HepG2 (cell line): ENCODE measurements around the gene BYSL. TPM values are rescaled to one million over a fixed set of nuclear protein-coding genes. Genes with fewer than 3 reads are reported as not detected.

Experiments used
- ARHGAP35 ChIP-seq: sonication (generic); formaldehyde crosslinking; IDR thresholded peaks from 2 replicates; pipeline ENCODE4 v1.9.0; 2022; ENCODE audit warnings: mild to moderate bottlenecking, inconsistent platforms, moderate library complexity, missing genetic modification reagents, borderline replicate concordance
- CBFB ChIP-seq: sonication (generic); formaldehyde crosslinking; IDR thresholded peaks from 2 replicates; pipeline ENCODE4 v1.4.0; 2020; ENCODE audit warnings: missing genetic modification reagents
- CBX2 ChIP-seq, 2 experiments: fragments of 200-600 bp in 1 of 2; sonication (generic); formaldehyde crosslinking in 1 of 2; IDR thresholded peaks; 2 replicates each; pipeline versions ENCODE4 v1.7.0 to v1.8.1; 2018 to 2022; ENCODE audit warnings: low read depth in 2 of 2, low read length in 1 of 2, mild to moderate bottlenecking in 1 of 2, missing genetic modification reagents in 1 of 2
- KDM3A ChIP-seq: IDR thresholded peaks from 2 replicates; pipeline ENCODE4 v1.6.1; 2018; ENCODE audit warnings: low read depth, missing compliant biosample characterization
- NCOA2 ChIP-seq: sonication (generic); formaldehyde crosslinking; IDR thresholded peaks from 2 replicates; pipeline ENCODE4 v1.8.0; 2022; ENCODE audit warnings: inconsistent platforms
- NFIB ChIP-seq: sonication (generic); formaldehyde crosslinking; IDR thresholded peaks from 2 replicates; pipeline ENCODE4 v1.9.0; 2021; ENCODE audit warnings: missing genetic modification reagents, mild to moderate bottlenecking, borderline replicate concordance
- NR2C2 ChIP-seq: sonication (generic); formaldehyde crosslinking; IDR thresholded peaks from 2 replicates; pipeline ENCODE4 v1.4.0; 2020; ENCODE audit warnings: missing genetic modification reagents, mild to moderate bottlenecking, moderate library complexity, borderline replicate concordance
- POLR2G ChIP-seq: fragments of 200-400 bp; formaldehyde crosslinking; IDR thresholded peaks from 2 replicates; pipeline ENCODE4 v1.6.1; 2018; ENCODE audit warnings: mild to moderate bottlenecking, low read depth, low read length, moderate library complexity
- RAD21 ChIP-seq: fragments of 450-650 bp; formaldehyde crosslinking; IDR thresholded peaks from 2 replicates; pipeline ENCODE4 v1.5.0; 2020; ENCODE audit warnings: mild to moderate bottlenecking
- SCMH1 ChIP-seq: sonication (generic); formaldehyde crosslinking; IDR thresholded peaks from 2 replicates; pipeline ENCODE4 v1.9.0; 2021; ENCODE audit warnings: missing genetic modification reagents, mild to moderate bottlenecking, borderline replicate concordance
- TBX2 ChIP-seq: sonication (generic); formaldehyde crosslinking; IDR thresholded peaks from 2 replicates; pipeline ENCODE4 v1.5.0; 2020; ENCODE audit warnings: missing genetic modification reagents, mild to moderate bottlenecking, borderline replicate concordance
- ZFP62 ChIP-seq: sonication (generic); formaldehyde crosslinking; IDR thresholded peaks from 2 replicates; pipeline ENCODE4 v1.4.0; 2020; ENCODE audit warnings: missing genetic modification reagents
- ZIK1 ChIP-seq: sonication (generic); formaldehyde crosslinking; IDR thresholded peaks from 2 replicates; pipeline ENCODE4 v1.5.0; 2020; ENCODE audit warnings: mild to moderate bottlenecking, low read depth, missing genetic modification reagents, borderline replicate concordance
- ZNF572 ChIP-seq: sonication (generic); formaldehyde crosslinking; IDR thresholded peaks from 2 replicates; pipeline ENCODE4 v1.5.1; 2020; ENCODE audit warnings: mild to moderate bottlenecking, missing genetic modification reagents
- ZNF614 ChIP-seq: IDR thresholded peaks from 2 replicates; pipeline ENCODE4 v1.6.1; 2018; ENCODE audit warnings: missing biosample characterization, missing genetic modification reagents, inconsistent platforms, borderline replicate concordance
- ZNF781 ChIP-seq: sonication (generic); formaldehyde crosslinking; IDR thresholded peaks from 2 replicates; pipeline ENCODE4 v1.5.1; 2020; ENCODE audit warnings: borderline replicate concordance, mild to moderate bottlenecking, missing genetic modification reagents; ENCODE audit errors: not compliant biosample characterization
- ZNF792 ChIP-seq: IDR thresholded peaks from 2 replicates; pipeline ENCODE4 v1.6.1; 2016
- ZSCAN12 ChIP-seq: sonication (generic); formaldehyde crosslinking; IDR thresholded peaks from 2 replicates; pipeline ENCODE4 v1.9.0; 2021; ENCODE audit warnings: mild to moderate bottlenecking, missing genetic modification reagents
- ZSCAN21 ChIP-seq: sonication (generic); formaldehyde crosslinking; IDR thresholded peaks from 2 replicates; pipeline ENCODE4 v1.8.0; 2022; ENCODE audit warnings: mild to moderate bottlenecking, missing genetic modification reagents, moderate library complexity, borderline replicate concordance
- polyA plus RNA-seq, 8 experiments: library from polyadenylated mRNA; depleted of rRNA in 3 of 8; stranded (reverse) in 7 of 8; unstranded in 1 of 8; fragments of >200 nt; fragmentation: Illumina TruSeq in 4 of 8; extraction: Trizol in 4 of 8; gene quantifications; 2 replicates each; pipeline versions ENCODE4 v1.2.1 to v1.2.3, GENCODE V29; 2011 to 2016; ENCODE audit warnings: low read depth in 4 of 8, missing spikeins in 1 of 8, mixed read lengths in 1 of 8; ENCODE audit not compliant: insufficient read depth in 1 of 8
- total RNA-seq, 5 experiments: library from RNA; depleted of rRNA; stranded (reverse); fragments of >200 nt; fragmentation: Illumina TruSeq; extraction: Trizol; gene quantifications; 2 replicates each; pipeline ENCODE4 v1.2.3, GENCODE V29; 2016; ENCODE audit warnings: low read depth in 1 of 5
- TF ChIP-seq, protein P1 (sequence below): sonication (generic); formaldehyde crosslinking; IDR thresholded peaks from 2 replicates; pipeline ENCODE4 v1.4.0; 2020; ENCODE audit warnings: mild to moderate bottlenecking, missing genetic modification reagents
- TF ChIP-seq, protein P2 (sequence below): sonication (generic); formaldehyde crosslinking; IDR thresholded peaks from 2 replicates; pipeline ENCODE4 v1.8.0; 2022; ENCODE audit warnings: missing genetic modification reagents, mild to moderate bottlenecking, moderate library complexity, borderline replicate concordance
- TF ChIP-seq, protein P3 (sequence below): sonication (generic); formaldehyde crosslinking; IDR thresholded peaks from 2 replicates; pipeline ENCODE4 v1.5.1; 2020; ENCODE audit warnings: mild to moderate bottlenecking, missing genetic modification reagents, borderline replicate concordance

BYSL gene
- total and polyA plus RNA-seq, 2 of the 13 experiments (the other 11 are each of a cell fraction or from before 2014, with no cell fraction given): 27.9 to 28.6 TPM

DNA sequence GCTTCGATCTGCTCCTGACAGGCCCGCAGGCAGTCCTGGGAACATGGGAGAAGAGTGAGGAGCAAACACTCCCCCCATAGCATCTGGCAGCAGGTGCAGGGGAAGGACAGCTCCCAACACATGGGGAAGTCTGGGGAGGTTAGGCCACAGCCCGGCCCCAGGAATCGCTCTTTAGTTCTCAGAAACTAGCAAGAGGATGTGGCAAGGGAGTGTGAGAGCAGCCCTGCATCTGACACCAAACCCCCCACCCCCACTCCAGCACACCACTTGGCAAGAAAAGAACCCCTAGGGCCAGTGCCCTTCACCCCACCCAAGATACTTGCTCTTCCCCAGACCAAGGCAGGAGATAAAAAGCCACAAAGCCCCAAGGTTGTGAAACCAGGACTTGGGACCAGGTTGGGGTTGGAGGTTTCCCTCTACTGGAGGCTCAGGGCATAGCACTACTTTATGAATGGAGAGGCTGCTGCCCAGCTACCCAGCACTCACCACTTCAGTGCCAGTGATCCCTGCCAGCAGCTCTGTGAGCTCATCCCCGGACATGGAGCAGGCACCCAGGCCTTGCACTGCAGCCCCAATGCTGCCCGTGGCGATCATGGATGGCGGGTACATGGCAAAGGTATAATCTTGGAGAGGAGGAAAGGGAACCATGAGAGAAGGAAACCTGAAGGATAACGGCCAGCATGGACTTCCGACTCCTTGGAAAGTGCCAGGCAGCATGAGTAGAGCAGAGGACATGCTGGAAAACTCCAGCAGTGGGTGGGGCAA is 15.0 kb downstream of the BYSL start (continued):
- peak; percentile 72 for TF ChIP-seq RAD21 (CRISPR knock-in tag)
- no peak for TF ChIP-seq ZSCAN21 (CRISPR knock-in tag)
- TF ChIP-seq ZNF572 (CRISPR knock-in tag): 0 out of 2 replicates have a peak, but pooled peaks have one; percentile 17
- no peak for TF ChIP-seq NCOA2 (CRISPR knock-in tag)
- TF ChIP-seq KDM3A (CRISPR knock-in tag): no peak
- TF ChIP-seq ZNF792 (CRISPR knock-in tag): 0 out of 2 replicates have a peak, but pooled peaks have one; percentile 9
- TF ChIP-seq ZNF614: 0 out of 2 replicates have a peak, but pooled peaks have one; percentile 51
- peak; percentile 60; the same call in 1 of the 2 replicates for TF ChIP-seq POLR2G
- TF ChIP-seq, protein P1, sequence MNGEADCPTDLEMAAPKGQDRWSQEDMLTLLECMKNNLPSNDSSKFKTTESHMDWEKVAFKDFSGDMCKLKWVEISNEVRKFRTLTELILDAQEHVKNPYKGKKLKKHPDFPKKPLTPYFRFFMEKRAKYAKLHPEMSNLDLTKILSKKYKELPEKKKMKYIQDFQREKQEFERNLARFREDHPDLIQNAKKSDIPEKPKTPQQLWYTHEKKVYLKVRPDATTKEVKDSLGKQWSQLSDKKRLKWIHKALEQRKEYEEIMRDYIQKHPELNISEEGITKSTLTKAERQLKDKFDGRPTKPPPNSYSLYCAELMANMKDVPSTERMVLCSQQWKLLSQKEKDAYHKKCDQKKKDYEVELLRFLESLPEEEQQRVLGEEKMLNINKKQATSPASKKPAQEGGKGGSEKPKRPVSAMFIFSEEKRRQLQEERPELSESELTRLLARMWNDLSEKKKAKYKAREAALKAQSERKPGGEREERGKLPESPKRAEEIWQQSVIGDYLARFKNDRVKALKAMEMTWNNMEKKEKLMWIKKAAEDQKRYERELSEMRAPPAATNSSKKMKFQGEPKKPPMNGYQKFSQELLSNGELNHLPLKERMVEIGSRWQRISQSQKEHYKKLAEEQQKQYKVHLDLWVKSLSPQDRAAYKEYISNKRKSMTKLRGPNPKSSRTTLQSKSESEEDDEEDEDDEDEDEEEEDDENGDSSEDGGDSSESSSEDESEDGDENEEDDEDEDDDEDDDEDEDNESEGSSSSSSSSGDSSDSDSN (CRISPR knock-in tag): peak; percentile 24; the same call in 1 of the 2 replicates
- TF ChIP-seq, protein P2, sequence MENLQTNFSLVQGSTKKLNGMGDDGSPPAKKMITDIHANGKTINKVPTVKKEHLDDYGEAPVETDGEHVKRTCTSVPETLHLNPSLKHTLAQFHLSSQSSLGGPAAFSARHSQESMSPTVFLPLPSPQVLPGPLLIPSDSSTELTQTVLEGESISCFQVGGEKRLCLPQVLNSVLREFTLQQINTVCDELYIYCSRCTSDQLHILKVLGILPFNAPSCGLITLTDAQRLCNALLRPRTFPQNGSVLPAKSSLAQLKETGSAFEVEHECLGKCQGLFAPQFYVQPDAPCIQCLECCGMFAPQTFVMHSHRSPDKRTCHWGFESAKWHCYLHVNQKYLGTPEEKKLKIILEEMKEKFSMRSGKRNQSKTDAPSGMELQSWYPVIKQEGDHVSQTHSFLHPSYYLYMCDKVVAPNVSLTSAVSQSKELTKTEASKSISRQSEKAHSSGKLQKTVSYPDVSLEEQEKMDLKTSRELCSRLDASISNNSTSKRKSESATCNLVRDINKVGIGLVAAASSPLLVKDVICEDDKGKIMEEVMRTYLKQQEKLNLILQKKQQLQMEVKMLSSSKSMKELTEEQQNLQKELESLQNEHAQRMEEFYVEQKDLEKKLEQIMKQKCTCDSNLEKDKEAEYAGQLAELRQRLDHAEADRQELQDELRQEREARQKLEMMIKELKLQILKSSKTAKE (CRISPR knock-in tag): no peak
- TF ChIP-seq TBX2: peak; percentile 26; the same call in 1 of the 2 replicates
- TF ChIP-seq, protein P3, sequence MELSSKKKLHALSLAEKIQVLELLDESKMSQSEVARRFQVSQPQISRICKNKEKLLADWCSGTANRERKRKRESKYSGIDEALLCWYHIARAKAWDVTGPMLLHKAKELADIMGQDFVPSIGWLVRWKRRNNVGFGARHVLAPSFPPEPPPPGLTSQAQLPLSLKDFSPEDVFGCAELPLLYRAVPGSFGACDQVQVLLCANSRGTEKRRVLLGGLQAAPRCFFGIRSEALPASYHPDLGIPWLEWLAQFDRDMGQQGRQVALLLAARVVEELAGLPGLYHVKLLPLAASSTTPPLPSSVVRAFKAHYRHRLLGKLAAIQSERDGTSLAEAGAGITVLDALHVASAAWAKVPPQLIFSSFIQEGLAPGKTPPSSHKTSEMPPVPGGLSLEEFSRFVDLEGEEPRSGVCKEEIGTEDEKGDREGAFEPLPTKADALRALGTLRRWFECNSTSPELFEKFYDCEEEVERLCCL: no peak
- no peak for TF ChIP-seq SCMH1 (CRISPR knock-in tag)
- peak; percentile 40; the same call in 1 of the 2 replicates for TF ChIP-seq CBFB (CRISPR knock-in tag)
- TF ChIP-seq ZNF781 (CRISPR knock-in tag): peak; percentile 83
- no peak; the same call in 1 of the 2 replicates for TF ChIP-seq ARHGAP35 (CRISPR knock-in tag)
- TF ChIP-seq NFIB (CRISPR knock-in tag): no peak
- TF ChIP-seq ZSCAN12 (CRISPR knock-in tag): no peak
- TF ChIP-seq ZIK1 (CRISPR knock-in tag): no peak
- no peak for TF ChIP-seq ZFP62 (CRISPR knock-in tag)
- TF ChIP-seq CBX2 (IDR thresholded peaks at IDR 0.05; ENCODE audit: low read depth, low read length): no peak
- TF ChIP-seq CBX2 (CRISPR knock-in tag; IDR thresholded peaks at IDR 0.05; ENCODE audit: low read depth): no peak
- no peak for TF ChIP-seq NR2C2 (CRISPR knock-in tag)
